ENCODE data around the gene RUFY3. TPM values are rescaled to one million over a fixed set of nuclear protein-coding genes. Genes with fewer than 3 reads are reported as not detected.
"Not testable (repeated sequence)": the region's sequence is repeated elsewhere in the genome, so short reads cannot be mapped to it uniquely, and the experiment has no call there.

The RUFY3 gene
- total RNA-seq, 1 donor from 2014 or later: 39.3 TPM

DNA sequence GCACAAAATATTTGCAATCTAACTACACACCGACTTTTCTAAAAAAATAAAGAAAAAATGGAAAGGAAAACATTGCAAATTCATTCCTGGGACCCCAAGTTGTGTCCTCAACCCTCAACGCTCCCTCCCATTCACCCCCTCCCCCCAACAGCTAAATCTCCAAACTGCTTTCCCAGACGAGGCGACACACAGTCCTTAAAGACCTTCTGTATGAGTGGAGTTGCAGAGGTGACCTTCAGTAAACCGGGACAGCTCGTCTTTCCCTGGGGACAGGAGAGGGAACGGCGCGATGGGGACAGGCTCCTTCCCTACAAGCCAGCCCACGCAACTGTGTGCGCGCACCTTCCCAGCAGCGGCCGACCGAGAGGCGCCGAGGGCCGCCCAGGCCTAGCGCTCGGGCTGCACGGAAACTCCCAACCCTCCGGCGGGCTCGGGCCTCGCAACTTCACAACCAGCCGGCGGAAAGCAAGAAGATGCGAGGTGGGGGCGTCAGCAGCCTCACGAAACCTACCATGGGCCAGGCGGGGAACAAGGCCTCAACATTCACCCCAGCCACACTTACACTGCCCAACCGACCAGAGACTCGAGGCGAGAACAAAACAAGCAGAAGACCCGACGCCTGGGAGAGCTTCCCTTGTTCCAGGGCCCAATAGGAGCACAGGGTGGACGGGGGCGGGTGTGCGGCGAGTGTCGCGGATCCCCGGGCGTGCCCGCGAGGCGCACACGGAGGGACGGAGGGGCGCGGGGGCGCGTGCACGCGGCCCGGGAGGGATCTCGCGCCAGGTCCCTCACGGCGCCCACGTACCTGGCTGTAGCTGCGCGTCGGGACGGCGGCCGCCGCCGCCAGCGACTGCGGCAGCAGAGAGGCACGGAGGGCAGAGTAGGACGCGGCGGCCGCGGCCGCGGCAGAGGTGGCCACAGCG is 117.2 kb downstream of the RUFY3 start:
- Mint-ChIP-seq H3K4me1 (ENCODE audit: low read depth) (peaks cover 20% of the 10 kb centered on the region), H3K36me3 (ENCODE audit: low read depth) (peaks cover 4% of the 10 kb centered on the region), H3K9me3 (ENCODE audit: low read depth) (no peaks in the 10 kb centered on the region), H3K27ac (ENCODE audit: unreplicated experiment) (peak overlapping the region; percentile 97), H3K4me3 (ENCODE audit: unreplicated experiment) (peak overlapping the region; percentile 95), H3K27me3 (ENCODE audit: low read depth) (no peaks in the 10 kb centered on the region)
- TF ChIP-seq, protein P1, sequence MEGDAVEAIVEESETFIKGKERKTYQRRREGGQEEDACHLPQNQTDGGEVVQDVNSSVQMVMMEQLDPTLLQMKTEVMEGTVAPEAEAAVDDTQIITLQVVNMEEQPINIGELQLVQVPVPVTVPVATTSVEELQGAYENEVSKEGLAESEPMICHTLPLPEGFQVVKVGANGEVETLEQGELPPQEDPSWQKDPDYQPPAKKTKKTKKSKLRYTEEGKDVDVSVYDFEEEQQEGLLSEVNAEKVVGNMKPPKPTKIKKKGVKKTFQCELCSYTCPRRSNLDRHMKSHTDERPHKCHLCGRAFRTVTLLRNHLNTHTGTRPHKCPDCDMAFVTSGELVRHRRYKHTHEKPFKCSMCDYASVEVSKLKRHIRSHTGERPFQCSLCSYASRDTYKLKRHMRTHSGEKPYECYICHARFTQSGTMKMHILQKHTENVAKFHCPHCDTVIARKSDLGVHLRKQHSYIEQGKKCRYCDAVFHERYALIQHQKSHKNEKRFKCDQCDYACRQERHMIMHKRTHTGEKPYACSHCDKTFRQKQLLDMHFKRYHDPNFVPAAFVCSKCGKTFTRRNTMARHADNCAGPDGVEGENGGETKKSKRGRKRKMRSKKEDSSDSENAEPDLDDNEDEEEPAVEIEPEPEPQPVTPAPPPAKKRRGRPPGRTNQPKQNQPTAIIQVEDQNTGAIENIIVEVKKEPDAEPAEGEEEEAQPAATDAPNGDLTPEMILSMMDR (IDR thresholded peaks at IDR 0.05): no peak
- DNase-seq (ENCODE audit: low spot score): no peak

GRCh38 chr4:70839589-70840093 is 117.9 kb downstream of the RUFY3 start, which contains the start of gene GRSF1:
Gene GRSF1, minus strand, starts transcription at chr4:70839890. Its CDS starts 63 bp downstream, at chr4:70839827.
- no peaks in the 10 kb centered on the region for H3K9me3 Mint-ChIP-seq (ENCODE audit: low read depth)
- peak within 1 kb of the TSS; percentile 95 for H3K4me3 Mint-ChIP-seq (ENCODE audit: unreplicated experiment)
- peak; percentile 97 for DNase-seq (ENCODE audit: low spot score)
- peak within 1 kb of the TSS; percentile 97 for H3K27ac Mint-ChIP-seq (ENCODE audit: unreplicated experiment)
- H3K36me3 Mint-ChIP-seq (ENCODE audit: low read depth): peaks cover 4% of the 10 kb centered on the region
- H3K27me3 Mint-ChIP-seq (ENCODE audit: low read depth): no peaks in the 10 kb centered on the region
- H3K4me1 Mint-ChIP-seq (ENCODE audit: low read depth): peaks cover 20% of the 10 kb centered on the region
- TF ChIP-seq, protein P1 (IDR thresholded peaks at IDR 0.05): peak; percentile 60

DNA sequence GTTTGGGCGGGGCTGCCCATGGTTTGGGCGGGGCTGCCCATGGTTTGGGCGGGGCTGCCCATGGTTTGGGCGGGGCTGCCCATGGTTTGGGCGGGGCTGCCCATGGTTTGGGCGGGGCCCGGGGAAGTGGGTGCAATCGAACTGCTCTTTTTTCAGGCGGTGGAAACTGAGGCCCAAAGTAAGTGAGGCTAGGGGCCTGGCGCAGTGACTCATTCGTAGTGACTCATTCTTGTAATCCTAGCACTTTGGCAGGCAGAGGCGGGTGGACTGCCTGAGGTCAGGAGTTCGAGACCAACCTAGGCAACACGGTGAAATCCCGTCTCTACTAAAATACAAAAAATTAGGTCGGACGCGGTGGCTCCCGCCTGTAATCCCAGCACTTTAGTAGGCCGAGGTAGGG is 118.4 kb downstream of the RUFY3 start:
- not testable (repeated sequence) for H3K36me3 Mint-ChIP-seq (ENCODE audit: low read depth); H3K27me3 Mint-ChIP-seq (ENCODE audit: low read depth); H3K4me3 Mint-ChIP-seq (ENCODE audit: unreplicated experiment); DNase-seq (ENCODE audit: low spot score); H3K9me3 Mint-ChIP-seq (ENCODE audit: low read depth); H3K27ac Mint-ChIP-seq (ENCODE audit: unreplicated experiment)
- peaks cover 20% of the 10 kb centered on the region for H3K4me1 Mint-ChIP-seq (ENCODE audit: low read depth)

GRCh38 chr4:70840631-70841030 is 118.9 kb downstream of the RUFY3 start:
- not testable (repeated sequence) for H3K27me3 Mint-ChIP-seq (ENCODE audit: low read depth); DNase-seq (ENCODE audit: low spot score); H3K9me3 Mint-ChIP-seq (ENCODE audit: low read depth); H3K4me3 Mint-ChIP-seq (ENCODE audit: unreplicated experiment); H3K36me3 Mint-ChIP-seq (ENCODE audit: low read depth); H3K27ac Mint-ChIP-seq (ENCODE audit: unreplicated experiment)
- H3K4me1 Mint-ChIP-seq (ENCODE audit: low read depth): peaks cover 19% of the 10 kb centered on the region

DNA sequence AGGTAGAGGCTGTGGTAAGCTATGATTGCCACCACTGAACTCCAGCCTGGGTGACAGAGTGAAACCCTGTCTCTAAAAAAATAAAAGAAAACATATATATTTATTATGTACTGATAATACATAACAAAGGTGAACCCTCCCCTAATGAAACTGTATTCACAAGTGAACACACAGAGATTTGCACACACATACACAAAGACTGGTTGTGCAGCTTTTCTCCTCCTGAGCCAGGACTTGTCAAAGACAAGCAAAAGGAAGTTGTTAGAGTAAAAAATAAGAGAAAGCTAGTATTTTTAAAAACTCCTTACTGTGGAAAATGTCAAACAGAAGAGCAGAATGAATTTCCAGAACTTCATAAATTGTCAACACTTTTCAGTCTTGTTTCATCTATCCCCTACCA is 119.4 kb downstream of the RUFY3 start:
- no peak overlapping the region for H3K4me3 Mint-ChIP-seq (ENCODE audit: unreplicated experiment)
- no peak for DNase-seq (ENCODE audit: low spot score)
- no peaks in the 10 kb centered on the region for H3K27me3 Mint-ChIP-seq (ENCODE audit: low read depth)
- peaks cover 13% of the 10 kb centered on the region for H3K4me1 Mint-ChIP-seq (ENCODE audit: low read depth)
- TF ChIP-seq, protein P1 (IDR thresholded peaks at IDR 0.05): no peak
- H3K9me3 Mint-ChIP-seq (ENCODE audit: low read depth): no peaks in the 10 kb centered on the region
- no peaks in the 10 kb centered on the region for H3K36me3 Mint-ChIP-seq (ENCODE audit: low read depth)
- H3K27ac Mint-ChIP-seq (ENCODE audit: unreplicated experiment): no peak overlapping the region

- Mint-ChIP-seq H3K9me3 (ENCODE audit: low read depth) (no peaks in the 10 kb centered on the region), H3K27me3 (ENCODE audit: low read depth) (no peaks in the 10 kb centered on the region), H3K36me3 (ENCODE audit: low read depth) (no peaks in the 10 kb centered on the region), H3K27ac (ENCODE audit: unreplicated experiment) (no peak overlapping the region), H3K4me1 (ENCODE audit: low read depth) (peaks cover 6% of the 10 kb centered on the region), H3K4me3 (ENCODE audit: unreplicated experiment) (no peak overlapping the region)
- DNase-seq (ENCODE audit: low spot score): no peak
- TF ChIP-seq, protein P1 (IDR thresholded peaks at IDR 0.05): no peak
Measured at GRCh38 chr4:70841951-70842350, 120.2 kb downstream of the RUFY3 start.

Measured in chondrocyte (in vitro differentiated cells).